IMR-90 (cell line): Measurements from ENCODE around the gene RAB15. TPM values are rescaled to one million over a fixed set of nuclear protein-coding genes. Genes with fewer than 3 reads are reported as not detected.

Source experiments
- ATAC-seq: fragments of 200-7000 bp; cut with Tn5 transposase; 2 replicates; pipeline ENCODE4 v1.9.1; 2020; ENCODE audit warnings: low read depth, mild to moderate bottlenecking, moderate library complexity
- BruUV-seq: library from RNA; stranded (reverse); fragments of 400-500 nt; replicated peaks from 2 replicates; lab custom pipeline; 2021; lab: Mats Ljungman, UMichigan
- CTCF ChIA-PET: fragments of 300-600 bp; formaldehyde crosslinking; extraction: SDS; loops from one replicate; lab custom pipeline; 2021; ENCODE audit warnings: antibody characterized with exemption; lab: Yijun Ruan, JAX
- POLR2A ChIA-PET: fragments of 300-600 bp; sonication (Branson Sonifier 250); formaldehyde crosslinking; loops from one replicate; lab custom pipeline; 2022; ENCODE audit warnings: antibody characterized with exemption; ENCODE audit not compliant: unreplicated experiment; lab: Charles Lee
- DNase-seq: peaks from one replicate; pipeline ENCODE4 v3.0.0; 2013
- H2AFZ ChIP-seq: replicated peaks from 2 replicates; pipeline ENCODE3; 2013; ENCODE audit warnings: low read length, mild to moderate bottlenecking; ENCODE audit not compliant: poor library complexity
- H2AK5ac ChIP-seq: 2 replicates; pipeline ENCODE4 v1.6.1; 2013; ENCODE audit warnings: low read depth, low read length, inconsistent platforms
- H2AK9ac ChIP-seq: replicated peaks from 2 replicates; pipeline ENCODE3; 2013; ENCODE audit warnings: mild to moderate bottlenecking, low read depth, low read length, moderate library complexity; ENCODE audit not compliant: poor library complexity
- H2BK120ac ChIP-seq: 2 replicates; pipeline ENCODE4 v1.6.1; 2013; ENCODE audit warnings: low read depth, low read length, inconsistent platforms
- H2BK15ac ChIP-seq: 3 replicates; pipeline ENCODE4 v1.6.1; 2013; ENCODE audit warnings: low read depth, low read length, inconsistent platforms
- H2BK20ac ChIP-seq: 2 replicates; pipeline ENCODE4 v1.6.1; 2013; ENCODE audit warnings: low read depth, mild to moderate bottlenecking, inconsistent platforms, low read length, moderate library complexity
- H2BK5ac ChIP-seq: 2 replicates; pipeline ENCODE4 v1.6.1; 2013; ENCODE audit warnings: mild to moderate bottlenecking, low read depth, low read length, inconsistent platforms; ENCODE audit not compliant: poor library complexity, severe bottlenecking
- H3K14ac ChIP-seq: replicated peaks from 2 replicates; pipeline ENCODE4 v1.6.1; 2013; ENCODE audit warnings: low read depth, low read length, inconsistent platforms
- H3K18ac ChIP-seq: 2 replicates; pipeline ENCODE4 v1.6.1; 2013; ENCODE audit warnings: low read depth, low read length, control low read depth
- H3K23ac ChIP-seq: 2 replicates; pipeline ENCODE4 v1.6.1; 2013; ENCODE audit warnings: low read depth, low read length, inconsistent platforms
- H3K27ac ChIP-seq: 2 replicates; pipeline ENCODE4 v1.5.1; 2013; ENCODE audit warnings: mild to moderate bottlenecking, control low read depth, low read length; ENCODE audit not compliant: insufficient read depth
- H3K27me3 ChIP-seq: 2 replicates; pipeline ENCODE4 v1.6.1; 2013; ENCODE audit warnings: low read length; ENCODE audit not compliant: control insufficient read depth, insufficient read depth
- H3K36me3 ChIP-seq: 2 replicates; pipeline ENCODE4 v1.6.1; 2013; ENCODE audit warnings: low read length, mixed read lengths; ENCODE audit not compliant: control insufficient read depth, insufficient read depth
- H3K4ac ChIP-seq: 2 replicates; pipeline ENCODE4 v1.6.1; 2013; ENCODE audit warnings: low read depth, low read length, inconsistent platforms
- H3K4me1 ChIP-seq: 2 replicates; pipeline ENCODE4 v1.6.1; 2013; ENCODE audit warnings: low read length, mixed read lengths; ENCODE audit not compliant: control insufficient read depth, insufficient read depth
- H3K4me2 ChIP-seq: 2 replicates; pipeline ENCODE4 v1.6.1; 2013; ENCODE audit warnings: low read depth, mild to moderate bottlenecking, control low read depth, low read length, moderate library complexity
- H3K4me3 ChIP-seq: 2 replicates; pipeline ENCODE4 v1.5.1; 2013; ENCODE audit warnings: low read depth, mild to moderate bottlenecking, control low read depth, low read length, moderate library complexity; ENCODE audit not compliant: insufficient read depth
- H3K56ac ChIP-seq: 2 replicates; pipeline ENCODE4 v1.6.1; 2013; ENCODE audit warnings: low read length, inconsistent platforms; ENCODE audit not compliant: insufficient read depth; ENCODE audit errors: extremely low read depth
- H3K79me1 ChIP-seq, 2 experiments: 2 replicates each; pipeline ENCODE4 v1.6.1; 2013; ENCODE audit warnings: low read length in 2 of 2, inconsistent platforms in 1 of 2, low read depth in 1 of 2
- H3K9ac ChIP-seq: 2 replicates; pipeline ENCODE4 v1.6.1; 2013; ENCODE audit warnings: low read depth, low read length, control low read depth
- H3K9me1 ChIP-seq: 2 replicates; pipeline ENCODE4 v1.6.1; 2013; ENCODE audit warnings: low read length, inconsistent platforms; ENCODE audit not compliant: insufficient read depth
- H3K9me3 ChIP-seq: 2 replicates; pipeline ENCODE4 v1.6.1; 2013; ENCODE audit warnings: low read length; ENCODE audit not compliant: control insufficient read depth, insufficient read depth
- H4K20me1 ChIP-seq: 2 replicates; pipeline ENCODE4 v1.6.1; 2013; ENCODE audit warnings: low read length, inconsistent platforms; ENCODE audit not compliant: insufficient read depth
- H4K5ac ChIP-seq: 2 replicates; pipeline ENCODE4 v1.6.1; 2013; ENCODE audit warnings: mild to moderate bottlenecking, low read depth, low read length, control low read depth
- H4K8ac ChIP-seq, 2 experiments: 2 replicates each; pipeline ENCODE4 v1.6.1; 2013; ENCODE audit warnings: low read depth in 2 of 2, low read length in 2 of 2, control low read depth in 1 of 2, inconsistent platforms in 1 of 2
- H4K91ac ChIP-seq: 2 replicates; pipeline ENCODE4 v1.6.1; 2013; ENCODE audit warnings: low read depth, low read length, inconsistent platforms; ENCODE audit not compliant: insufficient read depth
- BHLHE40 ChIP-seq: fragments of 150-350 bp; IDR thresholded peaks from 2 replicates; pipeline ENCODE4 v1.6.1; 2016; ENCODE audit warnings: mild to moderate bottlenecking, low read depth, low read length
- CEBPB ChIP-seq: IDR thresholded peaks from 2 replicates; pipeline ENCODE4 v1.6.1; 2012; ENCODE audit warnings: low read depth, low read length, improper control_type of control experiment
- CHD1 ChIP-seq: IDR thresholded peaks from 2 replicates; pipeline ENCODE4 v1.6.1; 2012; ENCODE audit warnings: low read depth, low read length, improper control_type of control experiment
- MAFK ChIP-seq: IDR thresholded peaks from 2 replicates; pipeline ENCODE4 v1.6.1; 2012; ENCODE audit warnings: low read depth, low read length, improper control_type of control experiment
- MAZ ChIP-seq: IDR thresholded peaks from 2 replicates; pipeline ENCODE4 v1.6.1; 2012; ENCODE audit warnings: low read depth, mild to moderate bottlenecking, low read length, improper control_type of control experiment, moderate library complexity, borderline replicate concordance
- POLR2A ChIP-seq: IDR thresholded peaks from 2 replicates; pipeline ENCODE4 v1.6.1; 2012; ENCODE audit warnings: mild to moderate bottlenecking, low read depth, low read length
- RCOR1 ChIP-seq: IDR thresholded peaks from 2 replicates; pipeline ENCODE4 v1.6.1; 2012; ENCODE audit warnings: mild to moderate bottlenecking, low read length, improper control_type of control experiment; ENCODE audit not compliant: insufficient replicate concordance
- RFX5 ChIP-seq: IDR thresholded peaks from 2 replicates; pipeline ENCODE4 v1.8.0; 2012; ENCODE audit warnings: low read depth, mild to moderate bottlenecking, low read length, moderate library complexity
- SMC3 ChIP-seq: fragments of 150-350 bp; IDR thresholded peaks from 2 replicates; pipeline ENCODE4 v1.6.1; 2016; ENCODE audit warnings: low read depth, mild to moderate bottlenecking, antibody characterized with exemption, low read length, moderate library complexity
- WGBS, 2 experiments: methylation state at CpG; one replicate each; pipeline versions ENCODE4 v1.1.5 to v1.1.7; 2013; ENCODE audit warnings: missing lambda C conversion rate in 2 of 2; ENCODE audit not compliant: insufficient read length in 1 of 2; ENCODE audit errors: extremely low coverage in 2 of 2; 5-methylcytosine and 5-hydroxymethylcytosine counted together
- dilution Hi-C: fragments of 300-500 bp; cut with HindIII; formaldehyde crosslinking; loops from one replicate; pipeline ENCODE4 v1.14.3; 2018; ENCODE audit warnings: low sequenced_read_pairs; ENCODE audit not compliant: unreplicated experiment
- in situ Hi-C: fragments of 300-500 bp; cut with MboI; formaldehyde crosslinking; loops from 3 replicates; pipeline ENCODE4 v1.14.3; 2019; ENCODE audit warnings: low sequenced_read_pairs, inconsistent platforms, mixed read lengths
- intact Hi-C: fragments of 100-400 bp; cut with micrococcal nuclease; formaldehyde crosslinking; loops from 2 replicates; pipeline ENCODE4 v1.10.0; 2022
- polyA plus RNA-seq, 3 experiments: library from polyadenylated mRNA; depleted of rRNA; stranded (reverse); fragments of >200 nt; gene quantifications; 2 replicates each; pipeline ENCODE4 v1.2.3, GENCODE V29; 2012; ENCODE audit warnings: low replicate concordance in 1 of 3
- total RNA-seq: library from RNA; depleted of rRNA; stranded (reverse); fragments of >200 nt; gene quantifications from 2 replicates; pipeline ENCODE4 v1.2.3, GENCODE V29; 2012
- TF ChIP-seq, protein P1 (sequence below): fragments of 150-350 bp; IDR thresholded peaks from 2 replicates; pipeline ENCODE4 v1.6.1; 2017; ENCODE audit warnings: mild to moderate bottlenecking, antibody characterized with exemption, low read length, low read depth

Gene RAB15
- total and polyA plus RNA-seq, 2 of the 4 experiments (the other 2 are of a cell fraction): 3.4 to 7.8 TPM

DNA sequence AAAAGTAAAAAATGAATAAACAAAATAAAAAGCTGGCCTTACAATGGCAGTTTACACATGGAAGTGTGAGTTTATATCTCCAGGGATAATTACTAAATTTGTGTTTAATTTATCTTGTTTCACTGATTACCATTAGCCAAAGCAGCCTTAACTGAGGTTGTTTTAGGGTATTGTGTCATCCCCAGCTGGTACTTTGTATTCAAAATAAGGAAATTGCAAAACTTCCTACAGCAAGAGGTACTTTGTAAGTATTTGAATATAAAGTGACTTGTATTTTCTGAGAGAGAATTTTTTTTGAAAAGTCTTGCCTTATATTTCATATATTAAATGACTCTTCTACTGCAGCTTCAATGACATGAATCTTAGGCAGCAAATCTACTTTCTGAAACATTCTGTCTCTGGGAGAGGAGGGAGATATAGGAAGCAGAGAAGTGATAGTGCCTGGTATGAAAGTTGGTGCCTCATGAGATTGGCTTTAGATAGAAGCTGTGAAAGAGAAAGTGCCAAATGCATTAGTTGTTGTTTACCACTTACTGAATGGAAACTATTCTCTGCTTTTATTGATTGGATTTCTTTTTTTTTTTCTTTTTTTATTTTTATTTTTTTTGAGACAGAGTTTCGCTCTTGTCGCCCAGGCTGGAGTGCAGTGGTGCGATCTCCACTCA, 21.3 kb upstream of the RAB15 start:
- no peak overlapping the region for H4K5ac ChIP-seq
- BruUV-seq: no TSS peak
- no peak overlapping the region for H3K14ac ChIP-seq
- no peak overlapping the region for H4K91ac ChIP-seq
- H3K23ac ChIP-seq: no peak overlapping the region
- POLR2A ChIA-PET: no interaction called here
- TF ChIP-seq, protein P1, sequence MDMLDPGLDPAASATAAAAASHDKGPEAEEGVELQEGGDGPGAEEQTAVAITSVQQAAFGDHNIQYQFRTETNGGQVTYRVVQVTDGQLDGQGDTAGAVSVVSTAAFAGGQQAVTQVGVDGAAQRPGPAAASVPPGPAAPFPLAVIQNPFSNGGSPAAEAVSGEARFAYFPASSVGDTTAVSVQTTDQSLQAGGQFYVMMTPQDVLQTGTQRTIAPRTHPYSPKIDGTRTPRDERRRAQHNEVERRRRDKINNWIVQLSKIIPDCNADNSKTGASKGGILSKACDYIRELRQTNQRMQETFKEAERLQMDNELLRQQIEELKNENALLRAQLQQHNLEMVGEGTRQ: no peak
- TF ChIP-seq POLR2A (no peak), RCOR1 (no peak), BHLHE40 (no peak), CEBPB (no peak; the same call in 1 of the 2 replicates), CHD1 (no peak), RFX5 (no peak), SMC3 (no peak), MAZ (no peak), MAFK (no peak)
- H3K4me1 ChIP-seq: peaks cover 8% of the 10 kb centered on the region
- no peak overlapping the region for H2BK120ac ChIP-seq
- WGBS, 2 experiments: no CpG with 5 or more reads among the region's 3 CpGs
- no peak overlapping the region for H2AK9ac ChIP-seq
- no peak overlapping the region for H3K9ac ChIP-seq
- no peak overlapping the region for H2AFZ ChIP-seq
- peaks cover 5% of the 10 kb centered on the region for H3K9me1 ChIP-seq
- no peak overlapping the region for H3K56ac ChIP-seq
- H4K8ac ChIP-seq: no peak overlapping the region
- no peaks in the 10 kb centered on the region for H3K27me3 ChIP-seq
- H2AK5ac ChIP-seq: no peak overlapping the region
- no peak overlapping the region for H3K4me2 ChIP-seq
- no peaks in the 10 kb centered on the region for H3K36me3 ChIP-seq
- no peak overlapping the region for H3K4me3 ChIP-seq
- no peaks in the 10 kb centered on the region for H3K9me3 ChIP-seq
- dilution Hi-C loops: no loop called here
- H3K4ac ChIP-seq: no peak overlapping the region
- intact Hi-C loops: no loop called here
- no peak overlapping the region for H3K18ac ChIP-seq
- CTCF ChIA-PET: interaction anchor here (1.0 to 2.8 kb wide), 2 partner anchors 13 to 26 kb away, joined by 3 to 18 read pairs; no protein-coding TSS in a partner anchor
- peaks cover 3% of the 10 kb centered on the region; the same call in 1 of the 2 replicates for H4K20me1 ChIP-seq
- no peak for ATAC-seq
- no peak overlapping the region for H2BK15ac ChIP-seq
- no peak overlapping the region for H2BK20ac ChIP-seq
- no peak for DNase-seq
- in situ Hi-C loops: no loop called here
- peaks cover 16 to 54% of the 10 kb centered on the region in 2 experiments for H3K79me1 ChIP-seq
- no peak overlapping the region; the same call in 1 of the 2 replicates for H3K27ac ChIP-seq
- no peak overlapping the region for H2BK5ac ChIP-seq
